Germinal center (tissue), 1 donor: Measurements from ENCODE around the gene LENEP.

ENCODE experiments used
- DNase-seq: peaks from one replicate; pipeline ENCODE4 v3.0.0; 2012; ENCODE audit warnings: mixed read lengths, low spot score

Gene LENEP

GRCh38 chr1:154960446-154961136, 32.8 kb upstream of the LENEP start:
- DNase-seq = no peak

DNA sequence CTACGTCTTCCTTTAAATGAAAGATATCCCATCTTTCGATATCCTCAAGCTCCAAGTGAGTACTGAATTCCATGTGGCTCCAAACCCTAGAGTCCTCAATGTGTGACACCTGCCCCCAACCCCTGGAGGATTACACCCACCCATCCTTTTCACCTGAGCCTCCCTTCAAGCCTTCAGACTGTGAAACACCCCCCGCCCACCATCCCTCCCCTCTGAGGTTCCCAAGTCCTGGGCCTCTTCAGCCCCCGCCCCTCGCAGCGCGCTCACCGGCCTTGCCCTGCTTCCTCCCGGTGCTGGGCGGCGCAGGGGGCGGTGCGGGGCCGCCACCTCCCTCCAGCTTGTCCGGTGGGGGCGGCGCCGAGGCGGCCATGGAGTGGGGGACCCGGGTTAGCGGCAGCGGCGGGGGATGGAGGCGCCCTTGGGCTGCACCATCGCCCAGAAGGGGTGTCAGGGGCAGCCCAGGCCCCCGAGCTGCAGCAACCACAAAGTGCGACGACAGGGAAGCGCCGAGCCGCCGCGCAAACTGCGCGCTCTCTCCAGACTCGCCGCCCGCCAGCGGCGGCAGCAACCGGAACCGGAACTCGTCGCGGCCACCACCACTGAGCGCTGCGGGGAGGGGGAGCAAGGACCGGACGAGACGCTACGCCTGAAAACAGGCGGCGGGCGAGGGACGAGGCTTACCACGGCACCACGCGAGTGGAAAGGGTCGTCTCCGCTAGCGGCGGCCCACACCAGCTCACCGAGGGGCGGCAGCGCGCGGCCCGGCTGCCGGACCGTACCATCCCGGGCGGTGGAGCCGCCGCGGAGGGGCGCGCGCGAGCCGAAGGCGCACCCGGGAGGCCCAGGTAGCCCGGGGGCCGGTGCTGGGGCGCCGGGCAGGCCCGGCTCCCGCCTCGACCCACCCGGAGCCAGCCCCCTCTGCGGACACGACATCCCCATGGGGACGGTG, 31.9 kb upstream of the LENEP start, which contains the start of gene PYGO2:
Gene PYGO2 (minus strand): TSS at position 576 of the 949 bp plus-strand sequence. CDS start 206 bp downstream, at position 370.
- peak; percentile 81 for DNase-seq

DNA sequence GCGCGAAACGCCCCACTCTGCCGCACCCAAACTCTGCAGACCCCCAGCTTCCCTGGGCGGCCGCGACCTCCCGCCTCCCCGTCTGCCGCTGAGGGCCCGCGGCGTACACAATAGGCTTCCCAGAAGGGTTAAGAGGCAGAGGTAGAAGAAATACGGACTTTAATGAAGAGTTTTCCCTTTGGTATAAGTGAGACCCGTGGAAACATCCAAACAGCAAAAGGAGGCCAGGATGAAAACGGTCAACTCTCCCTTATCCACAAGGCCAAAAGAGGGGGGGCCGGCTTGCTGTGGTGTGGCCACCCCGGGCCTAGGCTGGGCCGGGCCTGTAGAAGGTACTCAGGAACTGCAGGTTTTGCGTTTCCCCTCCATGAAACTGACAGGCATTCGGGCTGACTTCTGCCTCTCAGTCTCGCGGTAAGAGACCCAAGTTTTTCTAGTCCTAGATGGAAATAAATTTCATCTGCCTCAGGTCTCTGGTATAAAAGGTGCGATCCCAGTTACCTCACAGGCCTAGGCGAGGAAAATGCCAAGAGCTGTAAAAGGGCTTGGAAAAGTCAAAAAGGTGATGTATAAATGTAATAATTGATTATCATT, 31.1 kb upstream of the LENEP start:
- peak; percentile 53 for DNase-seq

GRCh38 chr1:154962795-154963330, 30.5 kb upstream of the LENEP start:
- no peak for DNase-seq

DNA sequence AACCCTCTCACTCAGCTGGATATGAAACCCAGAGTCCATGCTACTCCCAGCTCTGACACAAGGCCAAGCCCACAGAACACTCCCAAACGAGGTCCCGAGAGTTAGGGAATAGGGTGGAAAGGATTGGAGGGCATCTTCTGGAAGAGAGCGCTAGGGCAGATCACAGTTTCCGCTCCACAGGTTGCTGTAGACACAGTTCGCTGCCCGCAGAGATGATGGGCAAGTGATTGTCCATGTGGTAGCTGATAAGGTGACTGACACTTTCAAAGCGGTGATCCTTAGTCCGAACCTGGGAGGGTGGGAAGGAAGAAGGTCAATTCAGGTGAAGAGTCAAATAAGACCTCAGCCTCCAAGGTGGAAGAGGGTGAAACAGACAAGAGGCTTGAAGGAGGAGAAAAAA, 29.7 kb upstream of the LENEP start:
- no peak for DNase-seq

DNA sequence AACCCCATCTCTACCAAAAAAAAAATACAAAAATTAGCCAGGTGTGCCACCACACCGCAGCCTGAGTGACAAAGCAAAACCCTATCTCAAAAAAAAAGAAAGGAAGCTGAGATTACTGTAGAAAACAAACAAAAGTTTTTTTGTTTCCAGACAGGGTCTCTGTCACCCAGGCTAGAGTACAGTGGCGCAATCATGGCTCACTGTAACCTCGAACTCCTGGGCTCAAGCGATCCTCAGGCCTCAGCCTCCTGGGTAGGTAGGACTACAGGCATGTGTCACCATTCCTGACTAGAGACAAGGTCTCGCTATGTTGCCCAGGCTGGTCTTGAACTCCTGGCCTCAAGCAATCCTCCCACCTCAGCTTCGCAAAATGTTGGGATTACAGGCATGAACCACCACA, 29.0 kb upstream of the LENEP start:
- no peak for DNase-seq

- DNase-seq = no peak
Measured at GRCh38 chr1:154966111-154966510, 27.3 kb upstream of the LENEP start.

DNA sequence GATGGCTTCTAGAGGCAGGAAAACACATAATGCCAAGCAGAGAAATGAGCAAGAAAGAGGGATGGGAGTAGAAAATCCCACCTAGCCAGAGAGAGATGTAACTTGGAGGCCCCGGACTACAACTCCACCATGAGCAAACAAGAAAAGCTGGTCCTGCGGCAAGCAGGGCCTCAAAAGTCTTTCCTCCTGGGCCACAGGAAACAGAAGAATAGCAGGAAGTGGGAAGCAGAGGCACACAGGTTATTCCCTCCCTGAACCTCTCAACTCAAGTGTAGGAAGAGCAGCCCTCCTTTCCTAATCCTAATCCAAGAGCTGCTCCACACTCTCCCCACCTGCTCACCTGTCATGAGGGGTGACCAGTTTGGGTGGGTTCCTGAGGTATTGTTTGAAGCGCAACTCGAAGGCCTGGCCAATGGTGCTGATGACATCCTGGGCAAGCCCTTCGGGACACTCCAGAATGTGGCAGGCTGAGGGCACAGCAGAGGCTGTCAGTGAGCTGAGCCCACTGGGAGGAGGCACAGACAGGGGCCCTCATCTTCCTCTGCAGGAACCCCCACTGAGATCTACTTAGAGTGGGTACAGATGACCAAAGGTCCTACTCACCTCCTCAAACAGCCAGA, 25.9 kb upstream of the LENEP start:
- no peak for DNase-seq

DNA sequence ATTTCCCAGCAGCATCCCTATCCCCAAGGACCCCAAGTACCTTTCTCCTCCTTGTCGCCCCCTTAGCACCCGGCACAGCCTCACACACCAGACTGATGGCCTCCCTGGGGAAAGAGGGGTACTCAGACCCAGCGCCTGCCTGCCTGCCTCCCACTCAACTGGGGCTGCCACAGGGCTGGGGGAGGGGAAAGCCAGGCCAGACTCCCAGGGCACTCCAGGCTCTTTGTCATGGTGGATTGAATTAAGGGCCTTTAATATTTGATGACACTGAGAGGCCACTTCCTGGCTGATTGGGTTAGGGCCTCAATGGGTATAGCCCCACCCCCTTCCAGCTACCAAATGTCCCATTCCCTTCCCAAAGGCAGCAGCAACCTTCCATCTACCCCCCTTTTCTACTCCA, 24.7 kb upstream of the LENEP start:
- no peak for DNase-seq

- no peak for DNase-seq
Measured at GRCh38 chr1:154969246-154969645, 24.1 kb upstream of the LENEP start.

DNA sequence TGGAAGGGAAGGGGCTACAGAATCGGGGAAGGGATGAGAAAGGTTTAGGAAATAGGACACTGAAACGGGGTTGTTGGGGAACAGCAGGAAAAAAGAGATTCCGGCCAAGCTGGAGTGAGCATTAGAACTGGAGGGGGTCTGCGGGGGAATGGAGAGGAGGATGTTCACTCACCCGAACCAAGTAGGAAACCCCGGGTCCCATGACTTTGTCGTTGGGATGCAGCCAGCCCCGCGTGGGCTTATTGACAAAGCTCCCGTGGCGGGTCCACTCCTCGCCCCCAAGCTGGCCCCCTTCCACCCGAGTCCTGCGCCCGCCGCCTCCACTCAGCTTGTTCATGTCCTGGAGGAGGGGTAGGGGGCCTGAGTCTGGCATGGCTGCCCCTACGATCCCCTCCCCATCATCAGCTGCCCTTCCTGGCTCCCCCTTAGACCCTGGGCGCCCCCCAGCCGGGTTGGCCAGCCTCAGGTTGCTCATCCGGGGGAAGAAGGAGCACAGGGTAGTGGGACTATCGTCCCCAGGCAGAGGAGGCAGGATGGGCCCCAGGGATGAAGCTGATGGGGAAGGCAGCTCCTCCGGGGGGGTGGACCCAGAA, 23.4 kb upstream of the LENEP start:
- DNase-seq = no peak

- DNase-seq = no peak
Measured at GRCh38 chr1:154970631-154971340, 22.6 kb upstream of the LENEP start, which contains the start of gene SHC1. TSS of gene SHC1 (minus strand) at chr1:154970747. CDS start at chr1:154970526, 221 bp downstream.

GRCh38 chr1:154971341-154971998, 21.9 kb upstream of the LENEP start:
- DNase-seq = no peak

DNA sequence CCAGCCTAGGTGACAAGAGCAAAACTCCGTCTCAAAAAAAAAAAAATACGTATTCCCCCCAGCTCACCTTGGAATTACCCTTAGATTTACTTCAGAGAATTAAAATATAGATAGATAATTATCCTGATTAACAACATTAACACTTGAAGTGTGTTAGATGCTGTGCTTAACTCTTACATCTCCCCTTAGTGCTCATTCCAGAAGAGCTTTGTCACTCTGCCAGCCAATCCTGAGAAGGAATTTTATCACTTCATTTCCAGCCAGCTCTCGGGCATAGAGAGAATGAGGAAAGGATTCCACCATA, 21.2 kb upstream of the LENEP start:
- DNase-seq = no peak

- DNase-seq = no peak
Measured at GRCh38 chr1:154972517-154973343, 20.7 kb upstream of the LENEP start.

- DNase-seq = peak; percentile 87
Measured at GRCh38 chr1:154973344-154974101, 19.9 kb upstream of the LENEP start.

DNA sequence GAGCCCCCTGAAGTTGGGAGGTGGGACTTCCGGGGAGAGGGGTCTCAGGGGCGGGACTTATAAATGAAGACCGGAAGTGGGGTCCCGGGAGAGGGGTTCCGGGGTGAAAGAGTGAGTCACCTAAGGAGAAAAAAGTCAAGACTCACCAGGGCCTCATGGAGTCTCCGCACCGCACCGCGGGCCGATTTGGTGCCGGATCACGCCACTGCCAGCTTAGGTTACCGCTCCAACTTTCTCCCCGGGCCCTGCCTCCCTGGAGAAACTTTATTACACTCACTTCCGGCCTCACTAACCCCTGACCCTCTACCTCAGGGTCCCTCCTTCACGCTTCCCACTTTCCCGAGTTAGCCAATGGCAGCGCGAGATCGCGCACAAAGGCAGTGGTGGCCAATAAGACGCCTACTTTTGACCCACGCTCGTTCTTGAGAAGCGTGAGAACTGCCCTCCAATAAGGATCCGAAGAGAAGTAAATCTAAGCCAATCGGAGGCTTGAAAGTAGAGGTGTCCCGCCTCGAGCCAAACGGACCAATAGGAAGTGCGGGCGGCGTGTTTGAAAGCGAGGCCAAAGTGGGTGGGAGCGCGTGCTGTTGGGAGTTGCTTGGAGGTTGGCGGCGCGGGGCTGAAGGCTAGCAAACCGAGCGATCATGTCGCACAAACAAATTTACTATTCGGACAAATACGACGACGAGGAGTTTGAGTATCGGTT, 19.1 kb upstream of the LENEP start, which contains the start of gene CKS1B:
Gene CKS1B (plus strand): TSS at position 580 of the 706 bp plus-strand sequence. CDS start 65 bp downstream, at position 645.
- peak; percentile 98 for DNase-seq

DNA sequence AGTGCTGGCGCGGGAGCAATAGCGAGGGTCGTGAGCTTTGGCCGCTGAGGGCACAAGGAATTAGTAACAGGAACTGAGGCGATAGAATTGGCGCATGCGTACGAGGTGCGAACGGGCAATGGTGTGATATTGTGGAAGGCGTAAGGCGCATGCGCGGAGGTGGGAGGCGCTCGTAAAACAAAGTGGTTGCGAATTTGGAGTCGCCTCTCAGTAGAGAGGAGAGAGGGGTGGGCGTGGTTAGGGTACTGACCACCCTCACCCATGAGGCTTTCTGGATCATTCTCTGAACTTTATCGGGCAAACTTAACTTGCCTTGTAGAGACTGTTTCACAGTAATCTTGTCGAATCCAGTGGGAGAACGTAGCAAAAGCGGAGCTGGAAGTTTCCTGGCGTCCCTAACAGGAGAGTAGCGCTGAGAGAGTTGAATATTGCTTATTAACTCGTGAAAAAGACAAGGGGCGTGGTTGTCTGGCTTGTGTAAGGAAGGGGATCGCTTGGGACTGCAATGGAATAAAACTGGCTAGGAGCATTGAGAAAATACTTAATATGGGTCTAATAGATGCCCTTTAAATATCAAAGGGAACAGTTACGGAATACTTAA, 18.5 kb upstream of the LENEP start:
- DNase-seq = peak; percentile 92
